K562 (cell line): ENCODE results near the gene RNF6. TPM values are rescaled to one million over a fixed set of nuclear protein-coding genes. Genes with fewer than 3 reads are reported as not detected.

Source experiments
- BACH1 ChIP-seq: fragments of 200-800 bp; sonication (Bioruptor generic); IDR thresholded peaks from 2 replicates; pipeline ENCODE4 v1.6.1; 2016; ENCODE audit warnings: missing genetic modification characterization, missing compliant biosample characterization
- BMI1 ChIP-seq: fragments of 150-350 bp; IDR thresholded peaks from 2 replicates; pipeline ENCODE4 v1.6.1; 2014; ENCODE audit warnings: low read length
- DACH1 ChIP-seq: fragments of 450-650 bp; IDR thresholded peaks from 2 replicates; pipeline ENCODE4 v1.6.1; 2018; ENCODE audit not compliant: partially characterized antibody
- DPF2 ChIP-seq: fragments of 450-650 bp; IDR thresholded peaks from 2 replicates; pipeline ENCODE4 v1.6.1; 2016
- ETV1 ChIP-seq: fragments of 450-650 bp; conservative IDR thresholded peaks from 2 replicates; pipeline ENCODE4 v1.6.1; 2016; ENCODE audit warnings: missing genetic modification characterization, control low read depth, low read depth, missing compliant biosample characterization
- FOS ChIP-seq: IDR thresholded peaks from 3 replicates; pipeline ENCODE4 v1.6.1; 2011; ENCODE audit not compliant: insufficient read length; ENCODE audit errors: extremely low read depth
- FOXP4 ChIP-seq: sonication (generic); formaldehyde crosslinking; IDR thresholded peaks from 2 replicates; pipeline ENCODE4 v1.8.0; 2022; ENCODE audit warnings: mild to moderate bottlenecking, missing genetic modification reagents, borderline replicate concordance
- HDAC3 ChIP-seq: fragments of 450-650 bp; IDR thresholded peaks from 2 replicates; pipeline ENCODE4 v1.6.1; 2018; ENCODE audit warnings: borderline replicate concordance, mild to moderate bottlenecking, moderate library complexity; ENCODE audit not compliant: partially characterized antibody
- HIVEP1 ChIP-seq: fragments of 250-450 bp; sonication (Bioruptor Pico); IDR thresholded peaks from 2 replicates; pipeline ENCODE4 v1.4.0; 2020; ENCODE audit warnings: mild to moderate bottlenecking
- LARP7 ChIP-seq: fragments of 450-650 bp; IDR thresholded peaks from 2 replicates; pipeline ENCODE4 v1.6.1; 2016
- NCOA1 ChIP-seq: fragments of 450-650 bp; IDR thresholded peaks from 2 replicates; pipeline ENCODE4 v1.6.1; 2016; ENCODE audit warnings: low read depth
- PKNOX1 ChIP-seq: fragments of 450-650 bp; IDR thresholded peaks from 2 replicates; pipeline ENCODE4 v1.6.1; 2016
- POLR2AphosphoS5 ChIP-seq: IDR thresholded peaks from 2 replicates; pipeline ENCODE4 v1.6.1; 2011; ENCODE audit warnings: mild to moderate bottlenecking, low read depth, low read length, moderate library complexity; ENCODE audit not compliant: control insufficient read depth, insufficient read depth
- RBM14 ChIP-seq: fragments of 200-400 bp; formaldehyde crosslinking; IDR thresholded peaks from 2 replicates; pipeline ENCODE4 v1.6.1; 2018; ENCODE audit warnings: low read depth, mild to moderate bottlenecking, low read length, moderate library complexity, borderline replicate concordance; ENCODE audit not compliant: insufficient read depth
- RNF2 ChIP-seq: sonication (generic); IDR thresholded peaks from 2 replicates; pipeline ENCODE4 v1.6.1; 2016
- TCF3 ChIP-seq: sonication (generic); formaldehyde crosslinking; IDR thresholded peaks from 2 replicates; pipeline ENCODE4 v1.4.0; 2020; ENCODE audit warnings: mild to moderate bottlenecking, missing genetic modification reagents
- TRIM25 ChIP-seq: fragments of 450-650 bp; IDR thresholded peaks from 2 replicates; pipeline ENCODE4 v1.7.0; 2016; ENCODE audit warnings: borderline replicate concordance
- ZBTB12 ChIP-seq: fragments of 250-450 bp; sonication (Bioruptor Pico); IDR thresholded peaks from 2 replicates; pipeline ENCODE4 v1.4.0; 2020
- ZFX ChIP-seq: sonication (generic); formaldehyde crosslinking; IDR thresholded peaks from 2 replicates; pipeline ENCODE4 v1.8.0; 2022; ENCODE audit warnings: mild to moderate bottlenecking, missing genetic modification reagents, moderate library complexity
- ZNF197 ChIP-seq: fragments of 200-800 bp; sonication (Bioruptor generic); IDR thresholded peaks from 2 replicates; pipeline ENCODE4 v1.6.1; 2016; ENCODE audit warnings: low read depth, missing genetic modification characterization, missing compliant biosample characterization
- ZNF23 ChIP-seq: fragments of 250-450 bp; sonication (Bioruptor Pico); IDR thresholded peaks from 2 replicates; pipeline ENCODE4 v1.4.0; 2020; ENCODE audit warnings: mild to moderate bottlenecking
- ZNF639 ChIP-seq, 2 experiments: fragments of 200-800 bp in 1 of 2; sonication (Bioruptor generic) in 1 of 2; sonication (generic) in 1 of 2; formaldehyde crosslinking in 1 of 2; IDR thresholded peaks in 1 of 2; conservative IDR thresholded peaks in 1 of 2; 2 replicates each; pipeline versions ENCODE4 v1.5.0 to v1.6.1; 2016 to 2020; ENCODE audit warnings: missing compliant biosample characterization in 1 of 2, missing genetic modification characterization in 1 of 2, missing genetic modification reagents in 1 of 2
- polyA plus RNA-seq, 8 experiments: library from polyadenylated mRNA; depleted of rRNA in 4 of 8; stranded (reverse) in 5 of 8; unstranded in 3 of 8; fragments of >200 nt; fragmentation: Nextera tagmentation in 2 of 8; fragmentation: Illumina TruSeq in 1 of 8; extraction: Ambion mirVana in 2 of 8; extraction: Trizol in 1 of 8; gene quantifications; 2 replicates each; pipeline versions ENCODE4 v1.2.1 to v1.2.3, GENCODE V29; 2011 to 2014; ENCODE audit warnings: inconsistent platforms in 1 of 8, missing spikeins in 1 of 8
- total RNA-seq, 7 experiments: library from RNA; depleted of rRNA in 6 of 7; stranded (reverse); fragments of >200 nt in 6 of 7; fragmentation: Illumina TruSeq in 2 of 7; extraction: Trizol in 2 of 7; gene quantifications; 2 replicates each; pipeline versions ENCODE4 v1.2.1 to v1.2.3, GENCODE V29; 2011 to 2021; ENCODE audit warnings: low replicate concordance in 1 of 7

RNF6 gene
- total and polyA plus RNA-seq, 9 of the 15 experiments (the other 6 are each of a cell fraction or from before 2014, with no cell fraction given): 12.0 to 31.4 (median 22.3) TPM

GRCh38 chr13:26247608-26248007 is 25.5 kb upstream of the RNF6 start (continued):
- no peak for TF ChIP-seq TRIM25
- TF ChIP-seq ZNF197 (CRISPR knock-in tag): peak; percentile 88
- TF ChIP-seq FOS: no peak
- no peak for TF ChIP-seq ETV1 (tag)
- TF ChIP-seq ZNF639 (CRISPR knock-in tag; conservative IDR thresholded peaks at IDR 0.05 in 1 of 2, IDR thresholded peaks at IDR 0.05 in 1 of 2): peak in 1 of 2 experiments; percentile 64; a peak in 2 of 4 replicates
- TF ChIP-seq RBM14: no peak
- TF ChIP-seq ZNF23 (CRISPR knock-in tag): no peak
- TF ChIP-seq FOXP4 (CRISPR knock-in tag): no peak
- peak; percentile 85 for TF ChIP-seq TCF3
- TF ChIP-seq DPF2: peak; percentile 84; the same call in 1 of the 2 replicates
- peak; percentile 55; the same call in 1 of the 2 replicates for TF ChIP-seq RNF2
- peak; percentile 67 for TF ChIP-seq ZFX (CRISPR knock-in tag)
- TF ChIP-seq NCOA1: peak; percentile 52; the same call in 1 of the 2 replicates
- peak; percentile 52; the same call in 1 of the 2 replicates for TF ChIP-seq POLR2AphosphoS5
- TF ChIP-seq DACH1: peak; percentile 68
- no peak for TF ChIP-seq LARP7
- TF ChIP-seq HDAC3: peak; percentile 63
- TF ChIP-seq BACH1 (tag): peak; percentile 52; the same call in 1 of the 2 replicates
- TF ChIP-seq BMI1: no peak
- no peak for TF ChIP-seq HIVEP1 (CRISPR knock-in tag)
- TF ChIP-seq ZBTB12 (CRISPR knock-in tag): 0 out of 2 replicates have a peak, but pooled peaks have one; percentile 30
- peak; percentile 38 for TF ChIP-seq PKNOX1
